DMS153 treated with DMSO at 0.1 percent for 48 hours (cell line): ENCODE results near the gene RAD54L.

ENCODE experiments used
- DNase-seq: peaks from one replicate; lab custom pipeline; 2025; ENCODE audit not compliant: unreplicated experiment; lab: John Stamatoyannopoulos, UW

The RAD54L gene

DNA sequence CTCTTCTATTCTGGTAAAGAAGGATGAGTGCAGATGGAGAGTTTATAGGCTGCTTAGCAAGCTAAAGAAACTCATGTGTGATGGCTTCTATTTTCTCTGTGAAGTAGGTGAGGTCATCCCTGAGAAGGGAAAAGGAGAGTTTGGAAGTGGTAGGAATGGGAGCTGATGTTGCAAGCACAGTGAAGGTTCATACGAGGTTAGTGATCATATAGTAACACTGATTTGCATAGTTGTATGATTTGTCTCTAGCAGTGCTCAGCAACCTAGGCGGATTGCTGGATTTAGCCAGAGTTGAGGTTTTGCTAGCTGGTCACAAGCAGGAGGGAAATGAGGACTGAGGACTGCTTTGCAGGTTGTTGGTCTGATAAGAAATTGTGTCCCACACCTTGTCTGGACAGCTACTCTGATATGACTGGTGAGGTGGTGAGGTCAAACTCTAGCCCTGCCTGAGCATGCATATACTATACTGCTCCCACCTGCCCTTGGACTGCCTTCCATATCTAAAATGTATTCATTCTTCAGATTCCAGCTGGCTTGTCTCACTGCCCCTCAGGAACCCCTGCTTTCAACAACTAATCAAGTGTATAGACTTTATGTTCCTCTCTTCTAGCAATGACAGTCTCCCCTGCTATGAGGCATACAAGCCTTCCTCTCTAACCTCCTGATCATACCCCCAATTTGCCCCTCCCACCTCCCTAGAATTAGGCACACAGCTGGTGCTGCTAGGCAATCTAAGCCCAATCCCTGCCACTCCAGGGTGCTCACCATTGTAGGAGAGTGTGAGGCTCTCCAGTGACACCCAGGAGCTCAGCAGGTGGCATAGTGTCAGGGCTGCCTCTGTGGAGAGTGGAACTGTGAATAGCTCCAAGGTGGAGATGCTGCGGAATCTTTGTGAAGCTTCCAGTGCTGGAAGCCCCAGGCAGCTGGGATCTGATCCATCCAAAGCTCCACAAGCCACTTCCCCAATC lies 37.3 kb downstream of the RAD54L start:
- no peak for DNase-seq

DNA sequence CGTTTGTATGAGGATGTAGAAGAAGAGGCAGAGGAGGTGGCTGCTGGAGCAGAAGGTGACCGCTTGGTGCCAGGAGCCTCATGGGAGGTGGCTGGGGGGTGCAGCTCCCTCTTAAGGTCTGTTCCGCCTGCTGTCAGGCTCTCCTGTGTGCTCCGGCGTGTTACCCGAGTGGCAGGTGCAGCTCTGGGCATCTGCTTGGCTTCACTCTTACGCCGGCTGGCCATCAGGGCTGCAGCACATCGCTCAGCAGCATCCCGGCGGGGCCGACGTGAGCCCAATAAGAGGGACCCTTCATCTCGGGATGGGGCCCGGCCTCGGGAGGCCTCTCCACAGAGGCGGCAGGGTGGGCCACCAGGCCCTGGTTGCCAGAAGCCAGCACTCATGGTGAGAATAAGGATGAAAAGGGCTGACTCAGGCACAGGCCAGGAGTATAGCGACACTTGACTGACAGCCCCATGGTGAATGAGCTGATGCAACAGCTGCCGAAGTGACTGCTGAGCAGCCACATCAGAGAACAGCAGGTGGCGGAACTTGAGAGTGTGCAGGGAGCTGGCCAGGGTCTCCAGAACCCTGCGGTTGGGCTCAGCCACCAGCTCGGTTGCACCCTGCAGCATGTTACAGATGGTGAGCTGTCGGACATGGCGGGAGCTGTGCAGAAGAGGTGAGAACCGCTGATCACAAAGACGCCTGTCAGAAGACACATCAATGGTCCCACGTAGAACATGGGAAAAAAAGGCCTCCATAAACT lies 38.3 kb downstream of the RAD54L start:
- no peak for DNase-seq

DNA sequence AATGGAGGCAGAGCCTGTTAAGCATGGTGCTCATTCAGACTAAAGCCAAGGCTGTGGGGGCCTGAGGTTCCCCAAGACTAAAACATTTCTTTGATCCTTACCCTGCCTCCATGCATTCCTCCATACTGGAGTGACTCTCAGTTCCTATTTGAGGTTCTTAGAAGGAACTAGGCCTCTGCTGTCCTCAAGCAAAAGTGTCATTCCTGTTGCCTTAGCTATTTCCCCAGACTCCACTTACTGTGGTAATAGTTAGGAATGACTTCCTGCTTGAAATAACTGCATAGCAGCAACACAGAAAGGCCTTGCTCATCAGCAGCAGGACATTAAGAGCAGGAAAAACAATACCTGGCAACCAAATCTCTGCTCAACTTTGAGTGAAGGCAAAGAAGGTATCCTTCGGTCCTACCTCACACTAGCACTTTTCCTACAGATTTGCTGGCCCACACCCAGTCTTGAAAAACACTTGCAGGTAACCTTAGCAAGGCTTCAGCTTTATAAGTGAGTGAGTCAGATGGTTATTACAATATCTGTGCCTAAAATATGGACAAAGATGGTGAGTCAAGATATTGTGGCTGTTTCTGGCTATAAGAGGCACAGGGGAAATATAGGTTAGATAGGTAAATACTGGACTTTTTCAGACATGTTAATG lies 41.0 kb downstream of the RAD54L start:
- DNase-seq, result no peak

DNA sequence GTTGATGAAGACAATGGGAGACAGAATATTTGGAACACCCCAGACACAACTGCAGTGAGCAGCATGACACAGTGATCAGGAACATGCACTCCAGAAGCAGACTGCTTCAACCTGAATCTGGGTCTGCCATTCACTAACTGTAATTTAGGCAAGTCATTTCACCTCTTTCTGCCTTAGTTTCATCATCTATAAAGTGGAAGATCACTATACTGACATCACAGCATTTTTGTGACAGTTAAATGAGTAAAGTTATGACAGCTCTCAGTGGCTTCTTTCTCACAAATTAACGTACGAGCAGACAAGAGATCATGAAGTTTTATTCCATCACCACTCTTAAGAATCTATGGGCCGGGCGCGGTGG lies 41.6 kb downstream of the RAD54L start:
- DNase-seq, result no peak

DNA sequence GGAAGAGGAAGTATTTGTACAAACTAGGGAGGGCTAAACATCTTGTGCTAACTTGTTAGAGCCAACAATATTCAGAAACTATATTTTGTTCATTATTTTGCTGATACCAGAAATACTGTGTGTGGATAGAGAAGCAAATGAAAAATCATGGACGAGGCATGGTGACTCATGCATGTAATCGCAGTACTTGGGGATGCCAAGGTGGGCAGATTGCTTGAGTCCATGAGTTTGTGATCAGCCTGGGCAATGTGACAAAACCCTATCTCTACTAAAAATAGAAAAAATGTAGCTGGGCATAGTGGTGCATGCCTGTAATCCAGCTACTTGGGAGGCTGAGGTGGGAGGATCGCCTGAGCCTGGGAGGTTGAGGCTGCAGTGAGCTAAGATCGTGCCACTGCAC lies 42.4 kb downstream of the RAD54L start:
- no peak for DNase-seq

DNA sequence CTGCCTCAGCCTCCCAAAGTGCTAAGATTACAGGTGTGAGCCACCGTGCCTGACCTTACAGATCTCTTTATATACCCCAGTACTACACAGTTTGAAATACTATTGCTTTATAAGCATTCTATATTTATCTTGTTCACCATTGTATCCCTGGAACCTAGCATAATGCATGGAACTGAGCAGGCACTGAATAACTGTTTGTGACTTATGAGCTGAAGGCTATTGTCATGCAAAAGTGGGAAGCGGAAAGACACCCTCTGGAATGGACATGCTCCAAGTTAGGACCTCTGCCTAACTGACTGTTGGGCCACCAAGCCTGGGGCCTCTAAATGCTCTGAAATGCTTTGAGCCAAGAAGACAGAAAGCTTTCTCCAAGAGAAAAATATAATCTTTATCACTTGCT lies 47.7 kb downstream of the RAD54L start:
- DNase-seq, result no peak

DNA sequence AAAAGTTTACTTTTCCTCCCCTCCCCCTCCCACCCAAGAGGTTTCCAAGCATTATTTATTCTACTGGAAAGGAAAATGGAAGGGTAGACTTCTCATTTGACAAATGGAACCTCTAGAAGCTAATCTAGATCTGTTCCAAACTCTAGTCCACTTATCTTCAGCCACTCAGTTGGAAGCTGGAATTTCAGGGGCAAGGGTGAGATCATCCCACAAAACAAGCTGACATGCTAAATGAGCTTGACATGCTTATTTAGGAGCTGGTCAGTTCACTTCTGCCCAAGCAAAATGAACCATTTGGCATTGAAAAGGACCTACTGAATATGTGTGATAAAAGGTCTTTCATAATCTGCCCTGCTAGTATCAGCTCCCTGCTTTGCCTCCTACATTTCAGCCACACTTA lies 50.8 kb downstream of the RAD54L start:
- DNase-seq, result no peak

DNA sequence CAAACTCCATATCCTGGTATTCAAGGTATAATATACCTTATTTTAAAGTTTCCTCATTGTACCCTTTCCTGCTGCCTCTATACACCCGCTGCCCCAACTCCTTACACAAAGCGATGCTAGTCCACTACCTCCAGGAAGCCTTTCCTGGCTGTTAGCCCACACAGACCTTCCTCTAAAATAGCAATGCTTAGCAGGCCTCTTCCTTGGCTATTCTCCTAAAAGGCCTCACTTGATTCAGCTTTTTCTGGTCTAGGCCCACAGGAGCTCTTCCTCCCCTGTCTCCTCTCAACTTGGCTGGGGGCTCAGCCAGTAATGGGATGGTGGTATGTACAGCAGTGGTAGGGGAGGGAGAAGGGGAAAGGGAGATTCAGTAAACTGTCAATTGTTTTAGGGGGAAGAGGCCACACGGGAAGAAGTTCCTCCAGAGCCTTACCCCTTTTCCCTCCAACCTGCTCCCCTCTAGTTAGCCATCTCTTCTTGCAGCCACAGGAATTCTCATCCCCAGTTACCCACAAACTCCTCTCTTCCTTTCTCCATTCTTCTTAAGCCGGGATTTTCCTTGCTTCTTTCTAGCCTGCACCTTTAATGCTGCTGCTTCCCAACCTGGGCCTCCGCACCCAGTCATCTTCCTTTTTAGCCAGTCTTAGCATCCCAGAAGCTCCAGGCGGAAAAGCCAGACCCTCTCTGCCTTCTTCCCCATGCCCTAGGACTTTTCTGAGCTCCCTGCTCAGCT lies 53.3 kb downstream of the RAD54L start:
- no peak for DNase-seq

DNA sequence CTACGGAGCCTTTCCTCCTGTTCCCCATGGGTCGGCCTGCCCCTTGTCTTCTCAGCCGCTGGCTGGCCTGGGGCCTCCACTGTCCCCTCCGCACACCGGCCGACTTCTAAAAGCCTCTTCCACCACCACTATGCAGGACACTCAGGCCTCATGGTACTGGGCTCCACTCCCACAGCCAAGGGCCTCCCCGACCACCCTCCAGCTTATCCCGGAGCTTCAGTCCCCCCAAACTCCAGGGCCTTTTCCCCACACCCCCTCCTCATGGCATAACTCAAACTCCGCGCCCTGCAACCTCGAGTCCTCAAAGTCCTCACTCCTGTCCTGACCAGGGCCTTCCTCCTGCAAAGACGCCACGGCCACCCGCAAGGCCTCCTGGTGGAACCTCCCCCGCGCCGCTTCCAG lies 53.8 kb downstream of the RAD54L start:
- DNase-seq, result no peak

DNA sequence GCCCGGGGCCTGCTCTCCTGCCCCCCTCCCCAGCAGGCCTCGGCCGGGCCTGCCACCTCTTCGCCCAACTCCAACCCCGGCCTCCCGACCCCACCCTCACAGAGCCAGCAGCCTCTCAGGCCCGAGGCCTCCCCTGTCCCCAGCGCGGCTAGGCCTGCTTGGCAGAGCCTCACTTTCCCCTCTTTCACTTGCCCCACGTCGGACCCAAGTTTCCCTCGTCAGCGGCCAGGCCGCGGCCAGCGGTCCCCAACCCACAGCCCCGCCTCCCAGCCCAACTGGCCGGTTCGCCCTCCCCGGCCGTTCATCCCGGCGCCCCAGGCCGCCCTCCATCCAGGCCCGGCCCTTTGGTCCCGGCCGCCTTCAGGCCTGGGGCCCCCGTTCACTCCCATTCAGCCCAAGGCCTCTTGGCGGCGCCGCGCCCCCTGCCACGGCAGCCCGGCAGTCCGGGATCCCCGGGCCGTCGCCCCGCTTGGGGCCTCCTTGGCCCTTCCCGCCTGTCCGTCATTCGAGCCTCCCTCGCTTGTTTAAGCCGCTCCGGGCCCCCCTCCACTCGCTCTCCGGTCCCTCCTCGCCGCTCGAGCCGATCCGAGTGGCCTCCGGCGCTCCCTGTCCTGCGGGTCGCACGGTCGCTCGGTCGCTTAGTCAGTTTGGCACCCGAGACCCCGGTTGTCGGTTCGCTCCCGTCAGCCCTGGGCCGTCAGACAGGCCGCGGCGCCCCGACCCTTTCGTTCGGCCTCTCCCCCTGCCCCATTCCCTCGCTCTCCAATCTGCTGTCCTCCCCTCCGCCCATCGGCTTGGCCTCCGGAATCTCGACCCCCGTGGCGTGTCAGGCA lies 54.5 kb downstream of the RAD54L start:
- no peak for DNase-seq

DNA sequence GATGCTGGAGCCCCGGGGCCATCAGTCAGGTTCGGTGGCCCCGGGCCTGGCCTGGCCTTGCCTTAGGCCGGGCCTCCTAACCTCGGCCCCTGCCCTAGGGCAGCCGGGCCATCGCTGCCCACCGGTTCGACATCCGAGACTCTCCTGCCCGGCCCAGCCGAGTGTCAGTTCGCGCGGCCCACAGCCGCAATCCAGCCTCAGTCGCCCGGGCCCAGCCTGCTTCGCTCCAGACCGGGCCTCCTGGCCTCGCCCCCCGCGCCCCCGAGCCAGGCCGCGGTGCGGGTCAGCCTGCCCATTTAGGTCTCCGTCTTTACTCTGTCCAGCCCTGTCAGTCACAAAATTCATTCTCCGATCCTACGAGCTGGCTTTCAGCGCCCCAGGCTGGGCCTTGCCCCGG lies 55.1 kb downstream of the RAD54L start:
- DNase-seq, result no peak

DNA sequence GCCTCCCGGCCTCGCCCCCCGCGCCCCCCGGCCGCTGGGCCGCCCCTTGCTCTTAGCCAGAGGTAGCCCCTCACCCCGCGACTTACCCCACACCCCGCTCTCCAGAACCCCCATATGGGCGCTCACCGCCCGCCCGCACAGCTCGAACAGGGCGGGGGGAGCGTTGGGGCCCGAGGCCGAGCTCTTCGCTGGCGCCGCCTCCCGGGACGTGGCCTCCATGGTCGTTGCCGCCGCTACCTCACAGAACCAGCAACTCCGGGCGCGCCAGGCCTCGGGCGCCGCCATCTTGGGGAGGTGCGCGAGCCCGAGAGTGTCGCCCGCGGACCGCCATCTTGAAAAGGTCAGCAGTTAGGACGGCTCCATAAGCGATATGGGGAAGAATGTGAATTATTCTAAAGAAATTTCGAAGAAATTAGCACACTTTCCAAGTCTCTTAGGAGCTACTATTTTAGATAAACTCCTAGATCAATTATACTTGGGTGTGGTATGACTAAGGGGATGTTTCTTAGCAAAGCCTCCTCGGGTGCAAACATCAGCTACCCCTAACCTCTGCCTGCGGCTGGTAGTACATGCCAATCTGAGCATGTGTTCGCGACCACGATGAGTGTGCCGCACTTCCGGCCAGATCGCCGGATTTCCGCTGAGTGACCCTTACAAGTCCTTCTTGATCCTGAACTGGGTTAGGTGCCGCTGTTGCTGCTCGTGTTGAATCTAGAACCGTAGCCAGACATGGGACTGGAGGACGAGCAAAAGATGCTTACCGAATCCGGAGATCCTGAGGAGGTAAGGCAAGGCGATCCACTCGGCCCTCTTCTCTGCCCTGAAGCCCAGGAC lies 55.7 kb downstream of the RAD54L start, which contains the start of the genes LRRC41 and UQCRH:
TSS of gene LRRC41 (minus strand) at position 579 of the 834 bp plus-strand sequence. CDS start at position 285, 294 bp downstream.
TSS of gene UQCRH (plus strand) at position 661 of the 834 bp plus-strand sequence. CDS start at position 730, 69 bp downstream.
- DNase-seq, result peak; percentile 100

DNA sequence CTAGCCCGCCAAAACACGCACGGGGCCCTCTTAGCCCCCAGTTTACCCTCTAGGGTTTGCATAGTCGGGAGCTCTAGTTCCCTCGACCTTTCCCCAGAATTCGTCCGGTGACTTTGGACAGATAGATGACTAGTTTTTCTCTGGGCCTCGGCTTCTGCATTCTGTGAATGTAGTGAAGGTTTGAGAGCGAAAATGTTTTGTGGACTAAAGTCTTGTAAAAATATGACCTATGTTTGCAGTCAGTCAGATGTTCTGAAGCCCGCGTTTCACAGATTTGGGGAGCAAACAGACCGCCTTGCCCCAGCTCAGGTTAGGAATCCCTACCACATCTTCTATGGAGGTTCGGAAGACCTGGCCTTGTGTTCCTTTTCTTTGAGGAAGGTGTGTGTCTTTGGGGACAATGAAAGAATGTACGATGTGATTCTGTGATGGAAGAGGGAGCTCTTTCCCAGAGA lies 56.3 kb downstream of the RAD54L start:
- DNase-seq, result no peak

DNA sequence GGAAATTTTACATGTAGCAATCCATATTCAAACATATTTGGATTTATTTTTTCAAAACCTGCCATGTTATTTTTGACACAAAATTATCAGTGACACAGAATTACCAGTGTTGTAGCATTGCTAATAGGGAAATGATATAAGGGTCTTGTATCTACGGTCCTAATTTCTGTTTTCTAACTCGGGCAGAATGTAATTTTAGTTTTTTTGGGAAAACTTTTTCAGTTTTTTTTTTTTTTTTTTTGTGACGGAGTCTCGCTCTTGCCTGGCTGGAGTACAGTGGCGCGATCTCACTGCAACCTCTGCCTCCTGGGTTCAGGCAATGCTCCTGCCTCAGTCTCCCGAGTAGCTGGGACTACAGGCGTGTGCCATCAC lies 58.6 kb downstream of the RAD54L start:
- DNase-seq, result no peak

DNA sequence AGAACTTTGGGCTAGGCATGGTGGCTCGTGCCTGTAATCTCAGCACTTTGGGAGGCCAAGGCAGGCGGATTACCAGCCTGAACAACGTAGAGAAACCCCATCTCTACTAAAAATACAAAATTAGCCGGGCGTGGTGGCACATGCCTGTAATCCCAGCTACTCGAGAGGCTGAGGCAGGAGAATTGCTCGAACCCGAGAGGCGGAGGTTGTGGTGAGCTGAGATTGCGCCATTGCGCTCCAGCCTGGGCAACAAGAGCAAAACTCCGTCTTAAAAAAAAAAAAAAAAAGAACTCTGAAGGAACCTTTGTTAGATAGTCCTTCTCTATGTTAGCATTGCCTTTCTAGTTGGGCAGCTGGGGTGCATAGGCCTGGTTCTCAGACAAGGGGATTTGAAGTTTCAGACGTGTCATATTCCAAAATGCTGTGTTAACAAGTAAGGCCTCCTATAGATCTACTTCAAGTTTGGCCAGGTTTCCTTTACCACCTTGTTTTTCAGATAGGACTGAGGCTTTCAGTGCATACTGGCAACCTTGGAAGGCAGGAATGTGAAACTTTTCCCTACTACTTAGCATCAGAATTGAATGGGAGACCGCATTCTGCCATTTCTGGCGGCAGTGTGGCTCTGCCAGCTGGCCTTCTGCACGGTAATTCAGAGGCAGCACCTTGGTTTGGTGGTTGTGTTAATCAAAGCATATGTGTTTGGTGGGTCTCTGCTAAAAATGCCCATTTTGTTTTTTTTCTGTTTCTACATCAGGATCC lies 62.0 kb downstream of the RAD54L start:
- DNase-seq, result no peak

DNA sequence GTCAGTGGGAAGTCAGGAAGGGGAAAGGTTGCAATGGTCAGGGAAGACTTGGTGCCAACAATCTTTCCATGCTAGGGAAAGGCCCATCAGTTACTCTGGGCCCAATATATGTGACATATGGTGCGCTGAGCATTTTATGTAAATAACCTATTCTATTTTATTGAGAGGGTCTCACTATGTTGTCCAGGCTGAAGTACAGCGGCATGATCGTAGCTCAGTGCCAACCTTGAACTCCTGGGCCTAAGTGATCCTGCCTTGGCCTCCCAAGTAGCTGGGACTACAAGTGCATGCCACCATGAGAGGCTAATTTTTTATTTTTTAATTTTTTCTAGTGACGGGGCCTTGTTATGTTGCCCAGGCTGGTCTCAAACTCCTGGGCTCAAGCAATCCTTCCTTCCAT lies 62.8 kb downstream of the RAD54L start:
- no peak for DNase-seq

DNA sequence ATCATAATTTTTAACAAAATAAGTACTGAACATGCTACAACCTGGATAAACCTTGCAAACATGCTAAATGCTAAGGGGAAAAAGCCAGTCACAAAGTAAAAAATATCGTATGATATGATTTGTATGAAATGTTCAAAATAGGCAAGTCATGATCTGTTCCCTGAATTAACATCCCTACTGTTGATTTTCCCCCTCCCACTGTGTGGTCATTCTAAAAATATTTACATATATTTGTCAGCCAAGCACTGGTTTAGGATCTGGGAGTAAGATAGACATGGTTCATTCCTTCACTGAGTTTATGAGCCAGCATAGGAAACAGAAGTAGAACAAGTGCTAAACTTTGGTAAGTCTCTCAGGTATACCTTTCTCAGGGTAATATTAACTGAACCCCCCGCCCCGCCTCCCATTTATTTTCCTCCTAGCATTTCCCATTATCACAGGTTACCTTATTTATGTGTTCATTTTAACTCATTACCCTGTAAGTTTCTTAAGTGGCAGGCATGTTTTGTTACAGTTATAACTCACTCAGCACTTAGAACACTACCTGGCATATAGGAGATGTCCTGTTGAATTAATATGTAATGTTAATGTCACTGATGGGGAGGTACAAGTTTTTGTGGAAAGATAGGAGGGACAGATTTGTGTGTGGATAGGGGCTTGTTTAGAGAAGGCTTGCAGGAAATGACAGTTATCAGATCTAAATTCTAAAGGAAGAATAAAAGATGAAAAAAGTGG lies 68.3 kb downstream of the RAD54L start:
- DNase-seq, result no peak

DNA sequence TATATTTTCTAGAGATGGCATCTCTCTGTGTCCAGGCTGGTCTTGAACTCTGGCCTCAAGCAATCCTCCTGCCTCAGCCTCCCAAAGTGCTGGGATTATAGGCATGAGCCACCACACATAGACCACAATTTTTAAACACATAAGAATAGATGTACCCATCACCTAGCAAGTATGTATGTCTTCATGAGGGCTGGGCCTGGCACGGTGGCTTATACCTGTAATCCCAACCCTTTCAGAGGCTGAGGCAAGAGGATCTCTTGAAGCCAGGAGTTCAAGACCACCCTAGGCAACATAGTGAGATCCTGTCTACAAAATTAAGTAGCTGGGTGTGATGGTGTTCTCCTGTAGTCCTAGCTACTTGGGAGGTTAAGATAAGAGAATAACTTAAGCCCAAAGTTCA lies 69.8 kb downstream of the RAD54L start:
- no peak for DNase-seq
